ENCODE measurements around the gene CORO6.

Gene CORO6

DNA sequence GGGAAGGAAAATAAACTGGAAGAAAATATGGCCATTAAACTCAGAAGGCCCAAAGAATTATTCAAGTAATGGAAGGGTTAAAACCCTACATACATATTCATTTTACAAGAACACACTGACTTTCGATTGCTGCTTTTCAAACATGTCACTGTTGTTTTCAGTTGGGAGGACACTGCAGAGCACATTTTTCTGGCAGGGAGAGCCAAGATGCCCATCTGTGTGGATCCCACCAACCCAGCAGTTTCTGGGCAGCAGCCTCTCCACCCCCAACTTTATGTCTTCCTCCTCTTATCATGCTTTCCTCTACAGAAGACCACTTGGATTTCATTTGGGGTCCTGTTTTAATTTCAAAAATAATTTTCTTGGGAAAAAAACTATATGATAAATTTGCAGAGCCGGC, 7.1 kb upstream of the CORO6 start:
- no peak for DNase-seq

DNA sequence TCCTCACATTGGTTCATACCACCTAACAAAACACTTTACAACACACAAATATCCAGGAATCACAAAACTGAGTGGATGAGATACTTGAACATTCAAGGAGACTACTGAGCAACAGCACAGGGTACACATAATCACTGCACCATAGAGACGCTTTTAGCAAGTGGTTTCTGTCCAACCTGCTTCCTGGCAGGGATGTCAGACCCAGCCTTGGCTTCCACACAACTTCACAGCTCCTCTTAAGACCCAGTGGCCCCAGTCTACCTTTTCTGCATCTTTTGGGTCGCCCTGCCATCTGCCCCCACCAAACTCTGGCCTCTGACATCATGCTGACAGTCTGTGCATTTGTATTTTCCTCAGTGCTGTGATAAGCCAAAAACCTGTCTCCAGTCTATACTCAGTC, 5.9 kb upstream of the CORO6 start:
- DNase-seq, result no peak

DNA sequence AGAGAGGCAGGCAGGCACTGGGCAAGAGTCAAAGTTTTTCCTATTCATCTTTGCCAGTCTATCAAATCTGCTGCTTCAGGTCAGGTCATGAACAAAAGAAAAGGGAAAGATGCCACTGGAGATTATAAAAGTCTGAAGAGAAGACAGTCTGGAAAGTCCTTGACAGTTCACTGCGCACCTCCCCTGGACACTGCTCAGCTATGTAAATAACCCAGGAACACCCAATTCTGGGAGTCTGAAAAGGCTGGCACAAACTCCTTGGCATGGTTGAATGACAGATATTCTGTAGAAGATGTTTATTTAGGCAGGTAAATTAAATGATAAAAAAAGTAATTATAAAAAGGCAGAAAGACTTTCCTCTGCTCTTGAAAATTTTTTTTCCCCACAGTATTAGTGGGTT, 5.2 kb upstream of the CORO6 start:
- no peak for DNase-seq

DNA sequence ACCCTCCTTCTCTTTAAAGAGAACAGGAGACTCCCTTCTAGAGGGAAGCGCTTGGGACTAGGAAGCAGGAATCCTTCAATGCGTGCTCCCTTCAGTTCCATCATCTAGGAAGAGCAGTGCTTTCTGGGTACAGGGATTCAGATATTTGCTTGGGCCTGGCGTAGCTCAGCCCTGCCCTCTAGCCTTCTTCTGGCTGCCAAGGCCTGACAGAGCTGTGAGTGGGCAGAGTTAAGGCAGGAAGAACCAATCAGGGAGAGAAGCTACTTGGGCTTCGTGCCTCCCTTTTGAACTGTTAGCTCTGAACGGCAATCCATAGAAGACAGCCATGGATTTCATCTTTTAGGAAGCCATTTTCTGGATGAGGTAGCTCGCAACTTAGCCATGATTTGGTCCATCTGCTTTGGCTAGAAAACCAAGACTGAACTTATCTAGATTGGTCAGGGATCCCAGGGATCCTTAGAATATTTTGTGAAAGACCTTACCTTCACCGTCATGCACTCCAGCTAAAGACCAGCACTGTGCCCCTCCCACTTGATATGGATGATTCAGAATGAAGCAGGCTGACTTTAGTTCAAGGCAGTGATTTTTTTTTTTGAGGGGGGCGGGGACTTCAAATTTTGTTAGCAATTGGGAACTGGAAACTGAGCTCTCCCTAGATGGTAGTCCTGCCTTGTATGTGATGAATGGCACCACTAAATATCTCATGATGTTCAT, 2.5 kb upstream of the CORO6 start:
- DNase-seq, result no peak

- no peak for DNase-seq
Observed at GRCh38 chr17:29624586-29624985, 1.9 kb upstream of the CORO6 start.

DNA sequence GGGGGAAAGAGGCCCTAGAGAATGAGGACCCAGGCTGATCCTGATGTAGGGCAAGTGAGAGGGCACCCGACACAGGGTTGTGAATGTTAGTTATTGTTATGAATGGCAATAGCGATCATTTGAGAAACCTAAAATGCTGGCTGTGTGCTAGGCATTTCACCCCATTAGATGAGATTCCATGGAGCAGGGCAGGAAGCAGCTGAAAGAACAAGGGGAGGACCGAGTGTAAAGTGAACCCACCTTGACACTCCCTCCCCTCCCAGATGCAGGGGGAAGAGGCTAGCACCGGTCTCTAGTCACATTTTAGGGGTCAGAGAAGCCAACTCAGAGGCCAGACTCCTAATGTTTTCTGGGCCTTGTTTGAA, 553 bp upstream of the CORO6 start:
- no peak for DNase-seq

GRCh38 chr17:29621751-29622194, 939 bp downstream of the CORO6 start:
- no peak for DNase-seq

- DNase-seq, result no peak
Observed at GRCh38 chr17:29620779-29621500, 1.8 kb downstream of the CORO6 start.

DNA sequence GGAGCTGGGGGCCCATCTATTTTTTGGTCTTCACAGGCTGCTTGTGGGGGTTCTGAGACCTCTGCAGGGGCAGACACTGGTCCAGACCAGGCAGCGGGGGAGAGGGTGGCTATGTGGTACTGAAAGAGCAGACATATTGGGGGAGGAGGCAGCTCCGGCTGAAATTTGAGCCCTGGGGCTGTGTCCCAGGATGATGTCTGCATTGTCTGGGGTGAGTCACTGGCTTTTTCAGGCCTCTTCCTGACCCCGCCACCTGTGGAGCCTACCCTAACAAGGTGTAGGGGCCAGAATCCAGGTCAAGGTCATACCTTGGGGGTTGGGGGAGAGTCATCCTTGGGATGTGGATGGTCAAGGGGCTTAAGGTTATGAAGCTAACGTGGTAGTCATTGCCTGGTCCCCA, 2.4 kb downstream of the CORO6 start:
- no peak for DNase-seq

DNA sequence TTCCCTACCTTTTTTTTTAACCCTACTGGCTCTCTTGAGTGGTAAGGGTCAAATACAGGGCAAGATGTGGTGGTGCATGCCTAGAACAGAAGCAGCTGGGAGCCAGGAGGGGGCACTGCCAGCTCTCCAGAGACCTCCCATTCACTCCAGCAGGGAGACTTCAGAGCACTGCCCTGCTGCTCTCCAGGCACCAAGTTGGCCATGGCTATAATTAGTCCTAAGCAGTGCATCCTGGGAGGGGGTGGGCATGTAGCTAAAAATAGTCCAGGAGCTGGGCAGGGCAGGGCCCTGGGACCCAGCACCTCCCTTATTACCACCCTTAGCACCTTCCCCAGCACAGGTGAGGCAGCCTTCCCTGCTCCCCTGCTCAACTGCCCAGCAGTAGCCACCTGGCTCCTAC, 3.5 kb downstream of the CORO6 start:
- DNase-seq, result no peak

DNA sequence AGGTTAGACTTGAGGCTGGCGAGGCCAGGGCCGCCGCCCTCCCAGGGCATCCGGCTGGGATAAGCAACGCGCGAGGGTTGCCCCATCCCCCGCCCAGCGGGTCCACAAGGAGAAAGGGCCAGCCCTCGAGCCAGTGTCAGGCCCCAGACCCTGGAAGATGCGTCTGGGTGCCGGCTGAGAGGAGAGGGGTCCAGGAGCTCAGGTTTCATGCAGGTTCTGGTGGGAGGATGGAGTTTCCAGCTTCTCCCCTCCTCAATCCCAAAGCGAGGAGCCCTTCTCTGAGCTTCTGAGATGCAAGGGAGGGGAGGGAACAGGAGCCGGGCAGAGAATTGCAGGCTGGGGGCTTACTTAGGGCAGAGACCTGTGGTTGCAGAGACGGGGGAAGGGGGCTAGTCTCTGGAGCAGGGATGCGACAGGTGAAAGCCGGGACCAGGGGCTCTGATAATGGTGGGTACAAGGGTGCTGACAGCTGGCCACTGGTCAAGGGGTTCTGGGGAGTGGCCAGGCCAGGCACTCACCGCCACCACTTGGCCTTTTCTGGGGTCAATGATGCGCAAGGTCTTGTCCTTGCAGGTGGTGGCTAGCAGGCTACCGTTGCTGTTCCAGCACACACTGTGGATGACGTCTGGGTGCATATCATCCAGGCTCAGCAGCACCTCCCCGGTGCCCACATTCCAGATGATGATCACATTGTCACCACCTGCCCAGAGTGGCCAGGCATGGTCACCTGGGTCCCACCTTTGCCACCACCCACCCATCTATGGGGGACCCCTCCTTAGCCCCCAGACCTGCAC, 4.2 kb downstream of the CORO6 start:
- no peak for DNase-seq

- DNase-seq, result peak; percentile 89
Observed at GRCh38 chr17:29617481-29618271, 5.0 kb downstream of the CORO6 start.

DNA sequence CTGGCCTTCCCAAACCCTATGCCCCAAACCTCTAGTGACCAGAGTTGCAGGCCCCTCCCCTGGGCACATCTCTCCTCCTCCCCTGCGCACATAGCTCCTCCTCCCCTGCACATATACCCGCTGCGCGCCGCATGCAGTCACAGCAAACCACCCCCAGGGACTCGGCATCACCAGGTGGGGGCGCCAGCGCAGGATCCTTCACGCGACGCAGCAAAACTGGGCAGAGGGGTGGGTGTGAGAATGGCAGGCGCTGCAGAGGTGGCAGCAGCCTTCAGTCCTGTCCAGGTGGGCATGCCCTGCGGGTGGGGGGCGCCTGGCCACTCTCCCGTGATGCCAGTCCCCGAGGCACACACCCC, 5.6 kb downstream of the CORO6 start:
- DNase-seq, result peak; percentile 93

- DNase-seq, result no peak
Observed at GRCh38 chr17:29616300-29617048, 6.2 kb downstream of the CORO6 start.

DNA sequence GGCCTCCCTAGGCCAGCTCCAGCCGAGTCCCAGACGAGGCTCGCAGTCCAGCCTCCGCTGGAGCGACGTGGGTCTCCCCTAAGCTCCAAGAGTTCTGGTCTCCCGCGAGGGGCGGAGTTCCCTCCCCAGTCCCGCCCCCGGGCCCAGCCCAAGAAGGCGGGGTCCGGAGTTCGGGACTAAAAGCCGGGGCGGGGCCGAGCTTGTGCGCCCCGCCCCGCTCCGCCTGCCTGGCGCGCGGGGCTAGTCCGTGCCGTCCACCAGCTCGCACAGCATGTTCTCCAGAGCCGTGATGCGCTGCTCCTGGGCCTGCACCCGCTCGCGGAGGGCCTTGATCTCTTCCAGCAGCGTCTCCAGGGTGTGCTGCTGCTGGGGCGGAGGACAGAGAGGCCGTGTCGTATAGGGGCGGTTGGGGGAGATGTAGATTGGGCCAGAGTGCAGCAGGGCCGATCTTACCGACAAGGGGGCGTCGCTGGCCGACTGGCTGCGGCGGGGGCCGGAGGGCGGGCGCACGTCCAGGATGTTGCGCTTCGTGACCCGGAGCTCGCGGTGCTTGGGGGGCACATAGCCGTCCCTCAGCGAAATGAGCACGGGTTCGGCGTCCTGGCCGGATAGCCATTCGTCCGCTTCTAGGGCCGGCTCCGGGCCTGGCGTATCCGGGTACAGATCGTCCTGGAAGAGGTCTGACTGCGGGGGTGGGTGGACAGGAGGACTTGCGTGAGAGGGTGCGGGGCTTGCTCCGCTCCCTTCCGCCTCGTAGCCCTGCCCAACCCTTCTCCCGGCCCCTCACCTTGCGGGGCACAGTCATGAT, 7.0 kb downstream of the CORO6 start:
- peak; percentile 82 for DNase-seq

DNA sequence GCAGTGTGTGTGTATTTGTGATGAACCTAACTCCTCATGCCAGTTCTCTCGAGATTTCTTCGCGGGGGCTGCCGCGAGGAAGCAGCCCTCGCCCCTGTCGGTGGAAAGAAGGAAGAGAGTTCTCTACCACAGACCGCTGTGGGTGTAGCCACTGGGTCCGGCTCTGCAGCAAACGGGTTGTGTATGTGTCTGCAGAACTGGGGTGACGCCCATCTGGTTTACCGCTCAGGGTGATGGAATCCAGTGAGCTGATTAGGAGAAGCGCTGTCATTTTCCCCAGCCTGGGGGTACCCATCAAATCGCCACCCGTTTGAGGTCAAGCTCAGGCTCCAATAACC, 7.7 kb downstream of the CORO6 start:
- DNase-seq, result peak; percentile 30

DNA sequence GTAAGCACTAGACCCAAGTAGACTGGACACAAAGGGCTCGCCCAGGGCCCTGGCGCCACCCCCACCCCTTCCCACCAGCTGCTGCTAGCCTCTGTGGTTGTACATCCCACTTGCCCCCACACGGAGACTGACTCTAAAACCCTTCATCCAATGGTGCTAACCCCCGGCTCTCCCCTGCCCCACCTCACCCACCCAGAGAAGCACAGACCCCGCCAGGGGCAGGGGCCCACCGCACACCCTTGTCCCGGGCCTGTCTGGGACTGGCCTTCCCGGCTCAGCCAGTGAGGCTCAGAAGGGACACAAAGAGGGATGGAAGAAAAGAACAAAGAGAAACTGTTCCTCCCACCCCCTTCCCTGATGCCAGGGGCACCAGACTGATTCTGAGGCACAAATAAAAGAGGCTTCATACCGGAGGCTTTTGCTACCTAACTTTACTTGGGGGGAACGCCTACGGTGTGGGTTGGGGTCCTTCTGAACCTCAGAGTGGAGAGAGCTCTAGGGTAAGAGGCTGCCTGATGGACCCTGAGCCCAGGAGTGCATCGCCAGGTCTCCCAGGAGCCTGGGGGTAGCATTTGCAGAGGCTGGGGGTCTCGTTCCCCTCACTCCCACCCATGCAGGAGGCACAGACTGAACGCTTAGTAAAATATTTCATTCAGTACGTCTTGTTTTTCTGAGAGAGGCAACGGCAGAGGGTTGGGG, 8.2 kb downstream of the CORO6 start:
- no peak for DNase-seq

DNA sequence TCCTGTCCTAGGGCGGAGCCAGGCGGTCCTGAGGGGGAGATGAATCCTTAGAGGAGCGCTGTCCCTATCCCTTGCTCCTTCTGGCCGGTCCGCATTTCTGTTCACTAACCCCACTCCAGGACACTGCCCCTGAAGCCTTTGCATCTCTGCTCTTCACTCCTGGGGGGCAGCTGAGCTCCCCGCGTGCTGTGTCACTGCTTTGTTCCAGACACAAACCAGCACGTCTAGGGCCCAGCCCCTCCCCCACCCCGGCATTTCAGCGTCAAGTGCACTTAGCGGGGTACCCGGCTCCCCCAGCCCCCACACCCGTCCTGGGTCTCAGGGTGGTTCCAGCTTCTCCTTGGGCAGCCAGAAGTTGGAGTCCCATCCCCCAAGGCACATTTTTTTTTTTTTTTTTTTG, 8.9 kb downstream of the CORO6 start:
- no peak for DNase-seq

DNA sequence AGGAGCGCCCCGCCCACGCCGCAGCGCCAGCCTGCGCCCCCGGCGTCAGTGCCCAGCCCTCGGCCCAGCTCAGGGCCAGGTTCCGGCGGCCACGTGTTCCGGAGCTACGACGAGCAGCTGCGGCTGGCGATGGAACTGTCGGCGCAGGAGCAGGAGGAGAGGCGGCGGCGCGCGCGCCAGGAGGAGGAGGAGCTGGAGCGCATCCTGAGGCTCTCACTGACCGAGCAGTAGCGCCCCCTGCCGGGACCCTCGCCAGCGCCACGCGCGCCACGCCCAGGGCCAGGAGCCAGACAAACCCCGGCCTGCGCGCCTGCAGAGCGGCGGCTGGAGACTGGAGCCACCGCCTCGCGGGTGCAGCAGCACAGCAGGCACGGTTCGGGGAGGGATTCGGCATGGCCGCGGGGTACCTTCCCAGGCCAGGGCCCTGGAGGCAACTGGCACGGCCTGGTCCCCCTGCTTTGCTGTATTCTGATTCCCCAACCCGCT, 9.3 kb downstream of the CORO6 start:
- peak; percentile 96 for DNase-seq

DNA sequence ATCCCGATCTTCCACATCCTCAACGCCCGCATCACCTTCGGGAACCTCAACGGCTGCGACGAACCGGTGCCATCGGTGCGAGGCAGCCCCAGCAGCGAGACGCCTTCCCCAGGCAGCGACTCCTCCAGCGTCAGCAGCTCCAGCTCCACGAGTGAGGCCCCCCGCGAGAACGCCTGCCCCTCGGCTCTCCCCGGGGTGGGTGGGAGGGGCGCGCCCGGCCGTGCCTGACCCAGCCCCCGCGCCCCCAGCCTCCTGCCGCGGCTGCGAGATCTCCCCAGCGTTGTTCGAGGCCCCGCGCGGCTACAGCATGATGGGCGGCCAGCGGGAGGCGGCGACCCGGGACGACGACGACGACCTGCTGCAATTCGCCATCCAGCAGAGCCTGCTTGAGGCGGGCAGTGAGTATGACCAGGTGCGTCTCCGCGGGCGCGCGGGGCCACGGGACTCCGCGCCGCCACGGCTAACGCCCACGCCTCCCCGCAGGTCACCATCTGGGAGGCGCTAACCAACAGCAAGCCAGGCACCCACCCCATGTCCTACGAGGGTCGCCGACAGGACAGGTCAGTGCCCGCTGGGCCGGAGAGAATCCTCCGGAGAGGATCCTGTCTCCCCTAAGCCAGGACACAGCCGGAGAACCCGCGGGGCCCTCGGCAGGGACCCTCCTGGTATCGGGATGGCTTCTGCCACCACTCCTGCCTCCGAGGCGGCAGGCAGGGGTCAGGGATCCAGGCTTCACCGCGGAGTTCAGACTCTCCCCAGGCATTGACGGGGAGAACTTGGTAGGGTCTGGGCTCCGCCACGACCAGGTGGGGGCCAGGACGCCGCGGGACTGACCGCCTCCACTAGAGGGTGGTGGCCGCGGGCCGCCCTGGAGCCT, 10.1 kb downstream of the CORO6 start:
- no peak for DNase-seq
